ENCODE measurements around the gene NAP1L4.

DNA sequence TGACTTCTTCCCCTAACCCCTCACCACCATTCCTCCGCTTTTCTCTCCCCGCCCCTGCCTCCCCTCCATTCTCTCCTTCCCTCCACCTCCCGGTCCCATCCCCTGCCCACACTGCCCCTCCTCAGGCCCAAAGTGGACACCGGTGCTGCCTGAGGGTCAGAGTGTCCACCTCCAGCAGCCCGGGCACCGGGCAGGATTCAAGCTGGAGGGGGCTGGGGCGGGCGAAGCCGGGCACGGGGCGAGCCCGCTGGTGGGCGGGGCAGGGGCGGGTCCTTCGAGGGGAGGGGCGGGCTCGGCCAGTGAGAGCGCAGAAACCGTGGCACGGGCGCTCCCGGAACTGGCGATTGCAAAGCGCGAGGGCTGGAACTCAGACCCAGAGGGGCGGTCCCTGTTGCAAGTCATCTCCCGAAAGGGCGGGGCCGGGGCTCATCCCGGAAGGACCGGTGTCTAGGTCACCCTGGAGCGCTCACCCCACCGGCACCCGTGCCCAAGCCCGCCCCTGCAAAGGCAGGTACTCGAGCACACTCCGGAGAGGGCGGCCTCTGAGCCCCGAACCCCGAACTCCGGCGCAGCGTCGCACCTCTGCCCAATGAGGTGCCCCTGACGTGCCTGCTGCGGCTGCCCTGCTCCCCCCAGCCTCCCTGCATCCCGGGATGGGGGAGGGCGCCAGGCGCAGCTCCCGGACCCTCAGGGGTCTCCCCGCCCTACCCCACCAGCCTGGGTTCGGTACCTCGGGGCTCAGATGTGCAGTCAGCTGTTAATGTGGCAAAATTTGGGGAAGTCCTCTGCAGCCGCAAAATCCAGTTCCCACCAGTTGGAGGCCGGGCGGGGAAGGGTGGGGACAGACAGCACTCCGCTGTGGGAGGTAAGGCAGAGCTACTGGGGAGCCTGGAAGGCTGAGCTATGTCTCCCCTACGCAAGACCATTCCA, 90.0 kb downstream of the NAP1L4 start:
- TF ChIP-seq, protein P1, sequence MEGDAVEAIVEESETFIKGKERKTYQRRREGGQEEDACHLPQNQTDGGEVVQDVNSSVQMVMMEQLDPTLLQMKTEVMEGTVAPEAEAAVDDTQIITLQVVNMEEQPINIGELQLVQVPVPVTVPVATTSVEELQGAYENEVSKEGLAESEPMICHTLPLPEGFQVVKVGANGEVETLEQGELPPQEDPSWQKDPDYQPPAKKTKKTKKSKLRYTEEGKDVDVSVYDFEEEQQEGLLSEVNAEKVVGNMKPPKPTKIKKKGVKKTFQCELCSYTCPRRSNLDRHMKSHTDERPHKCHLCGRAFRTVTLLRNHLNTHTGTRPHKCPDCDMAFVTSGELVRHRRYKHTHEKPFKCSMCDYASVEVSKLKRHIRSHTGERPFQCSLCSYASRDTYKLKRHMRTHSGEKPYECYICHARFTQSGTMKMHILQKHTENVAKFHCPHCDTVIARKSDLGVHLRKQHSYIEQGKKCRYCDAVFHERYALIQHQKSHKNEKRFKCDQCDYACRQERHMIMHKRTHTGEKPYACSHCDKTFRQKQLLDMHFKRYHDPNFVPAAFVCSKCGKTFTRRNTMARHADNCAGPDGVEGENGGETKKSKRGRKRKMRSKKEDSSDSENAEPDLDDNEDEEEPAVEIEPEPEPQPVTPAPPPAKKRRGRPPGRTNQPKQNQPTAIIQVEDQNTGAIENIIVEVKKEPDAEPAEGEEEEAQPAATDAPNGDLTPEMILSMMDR (IDR thresholded peaks at IDR 0.05) = no peak
- peak; percentile 83 for TF ChIP-seq POLR2A (IDR thresholded peaks at IDR 0.05)

Data from right lobe of liver (tissue), 4 donors.